ENCODE measurements around the gene IGF1R. TPM values are rescaled to one million over a fixed set of nuclear protein-coding genes. Genes with fewer than 3 reads are reported as not detected.

IGF1R gene
- total RNA-seq, result 10 to 100 TPM; 29.6 to 44.3 TPM

DNA sequence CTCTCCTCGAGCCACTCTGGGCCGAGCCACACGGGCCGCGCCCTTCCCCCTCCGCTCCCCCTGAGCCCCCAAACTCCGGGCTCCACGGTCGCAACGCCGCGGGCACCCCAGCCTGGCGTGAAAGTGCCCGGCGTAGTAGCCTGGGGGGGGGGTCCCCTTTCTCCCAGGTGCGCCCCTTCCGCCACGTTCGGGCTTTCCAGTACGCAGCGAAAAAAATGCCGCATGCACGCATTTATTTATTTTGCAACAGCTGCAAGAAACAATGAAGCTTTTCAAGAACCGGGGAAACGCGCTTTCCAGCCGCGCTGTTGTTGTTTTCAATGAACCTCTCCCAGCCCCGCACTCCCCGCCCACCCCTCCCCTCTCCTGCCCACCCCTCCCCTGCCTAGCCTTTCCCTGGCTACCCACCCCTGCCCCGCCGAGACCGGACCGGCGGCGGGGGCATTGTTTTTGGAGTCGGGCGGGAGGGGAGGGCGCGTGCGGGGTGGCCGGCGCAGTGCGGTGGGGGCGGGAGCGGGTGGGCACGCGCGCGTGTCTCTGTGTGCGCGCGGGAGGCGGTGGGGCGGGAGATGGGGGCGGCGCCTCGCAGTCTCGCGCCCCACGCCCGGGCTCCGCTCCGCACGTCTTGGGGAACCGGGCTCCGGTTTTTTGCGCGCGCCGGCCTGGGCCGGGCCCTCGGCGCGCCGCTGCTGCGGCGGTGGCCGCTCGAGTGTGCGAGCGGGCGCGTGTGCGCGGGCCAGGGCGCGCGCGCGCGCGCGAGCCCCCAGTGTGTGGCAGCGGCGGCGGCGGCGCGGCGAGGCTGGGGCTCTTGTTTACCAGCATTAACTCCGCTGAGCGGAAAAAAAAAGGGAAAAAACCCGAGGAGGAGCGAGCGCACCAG is at the start of gene IGF1R:
Gene IGF1R, plus strand, starts transcription at position 766 of the 880 bp plus-strand sequence. CDS start 1,043 bp downstream, outside the sequence.

Small RNA genes within 50 kb of the gene (small RNA-seq; reads per million reads assigned to genes)
- gene MIR4714, result 0 to 0.70 reads per million in 2 donors

Measured in melanocyte of skin (primary cell).